Cardiac fibroblast (primary cell): ENCODE data around the gene EYS.
"Not testable (repeated sequence)": the region's sequence is repeated elsewhere in the genome, so short reads cannot be mapped to it uniquely, and the experiment has no call there.

Source experiments
- DNase-seq, 2 donors: peaks; one replicate each; pipeline versions ENCODE4 v3.0.0 to v3.0.0-alpha.2; 2010; ENCODE audit warnings: low read depth in 2 of 2
- H3K4me3 ChIP-seq, 2 donors: replicated peaks in 1 of 2; 1 replicate in 1 of 2; 2 replicates in 1 of 2; pipeline ENCODE4 v1.5.1; 2011; ENCODE audit warnings: low read depth in 2 of 2, low read length in 2 of 2, mild to moderate bottlenecking in 2 of 2, moderate library complexity in 1 of 2
- CTCF ChIP-seq: IDR thresholded peaks from one replicate; pipeline ENCODE4 v1.5.1; 2011; ENCODE audit warnings: low read depth, mild to moderate bottlenecking, low read length, inconsistent platforms

Gene EYS

GRCh38 chr6:65045801-65046200, 661.2 kb downstream of the EYS start:
- no peak for DNase-seq
- no peak overlapping the region for H3K4me3 ChIP-seq
- no peak for TF ChIP-seq CTCF

GRCh38 chr6:65014006-65014405, 693.0 kb downstream of the EYS start:
- DNase-seq, result no peak
- TF ChIP-seq CTCF, result no peak
- no peak overlapping the region for H3K4me3 ChIP-seq

GRCh38 chr6:65006788-65007187, 700.2 kb downstream of the EYS start:
- no peak overlapping the region for H3K4me3 ChIP-seq
- no peak for DNase-seq
- no peak for TF ChIP-seq CTCF

- no peak overlapping the region for H3K4me3 ChIP-seq
- no peak for DNase-seq
- TF ChIP-seq CTCF, result no peak
Measured at GRCh38 chr6:65004283-65004682, 702.7 kb downstream of the EYS start.

GRCh38 chr6:65002882-65003281, 704.1 kb downstream of the EYS start:
- H3K4me3 ChIP-seq, DNase-seq: not testable (repeated sequence)

GRCh38 chr6:65000815-65001214, 706.2 kb downstream of the EYS start:
- no peak for DNase-seq
- no peak for TF ChIP-seq CTCF
- no peak overlapping the region for H3K4me3 ChIP-seq

- no peak for DNase-seq
- no peak for TF ChIP-seq CTCF
- H3K4me3 ChIP-seq, result no peak overlapping the region
Measured at GRCh38 chr6:64998204-64998603, 708.8 kb downstream of the EYS start.
